Stimulated activated CD8-positive, alpha-beta memory T cell treated with anti-CD3 and anti-CD28 coated beads, Interleukin-7, amount 100 ng/mL, for 4 hours (primary cell): ENCODE results near the gene GATB.

Experiments
- DNase-seq, 2 donors: peaks; one replicate each; pipeline ENCODE4 v3.0.0-alpha.2; 2020; ENCODE audit warnings: low read depth in 2 of 2

The GATB gene

DNA sequence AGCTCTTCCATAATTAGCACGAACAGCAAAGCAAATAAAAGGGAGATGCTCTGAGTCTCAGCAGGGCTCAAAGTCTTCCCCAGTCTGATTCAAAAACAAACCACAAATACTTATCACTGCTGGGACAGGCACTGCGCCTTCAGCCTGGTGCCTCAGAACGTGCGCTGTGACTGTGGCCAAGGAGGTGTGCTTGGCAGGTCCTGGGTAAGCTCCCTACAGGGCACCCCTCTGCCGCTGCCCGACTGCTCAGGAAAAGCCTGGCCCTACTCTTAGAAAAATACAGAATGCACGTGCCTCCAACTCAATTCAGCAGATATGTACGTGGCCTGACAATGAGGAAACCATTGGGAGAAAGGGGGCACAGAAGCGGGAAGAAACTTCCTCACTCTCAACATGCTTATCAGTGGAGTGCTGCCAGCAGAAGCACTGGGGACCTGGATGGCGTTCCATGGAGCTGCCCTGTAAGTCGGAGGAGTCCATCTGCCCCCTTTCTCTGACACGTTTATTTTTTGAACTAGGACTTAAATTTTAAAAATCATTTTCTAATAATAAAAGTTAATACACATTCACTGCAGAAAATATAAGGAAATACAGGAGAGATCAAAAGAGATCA lies 86.8 kb downstream of the GATB start:
- DNase-seq: no peak

DNA sequence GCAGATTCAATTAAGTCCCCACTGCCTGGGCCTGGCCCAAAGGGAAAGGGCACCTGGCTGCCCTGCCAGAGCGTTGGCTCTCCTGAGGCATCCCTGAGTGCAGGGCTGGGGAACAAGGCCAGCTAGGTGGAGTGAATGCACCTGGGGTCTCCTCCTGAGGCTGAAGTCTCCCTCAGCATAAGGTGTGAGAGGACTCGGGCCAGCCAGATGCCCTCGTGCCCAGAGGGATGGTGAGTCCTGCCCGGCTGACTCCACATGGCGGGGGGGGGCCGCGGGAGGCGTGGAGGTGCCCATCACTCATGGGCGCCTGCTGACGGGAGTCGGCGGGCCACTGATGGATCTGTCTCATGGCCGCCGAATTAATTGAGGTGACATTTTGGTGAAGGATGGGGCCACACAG lies 87.8 kb downstream of the GATB start:
- no peak for DNase-seq

DNA sequence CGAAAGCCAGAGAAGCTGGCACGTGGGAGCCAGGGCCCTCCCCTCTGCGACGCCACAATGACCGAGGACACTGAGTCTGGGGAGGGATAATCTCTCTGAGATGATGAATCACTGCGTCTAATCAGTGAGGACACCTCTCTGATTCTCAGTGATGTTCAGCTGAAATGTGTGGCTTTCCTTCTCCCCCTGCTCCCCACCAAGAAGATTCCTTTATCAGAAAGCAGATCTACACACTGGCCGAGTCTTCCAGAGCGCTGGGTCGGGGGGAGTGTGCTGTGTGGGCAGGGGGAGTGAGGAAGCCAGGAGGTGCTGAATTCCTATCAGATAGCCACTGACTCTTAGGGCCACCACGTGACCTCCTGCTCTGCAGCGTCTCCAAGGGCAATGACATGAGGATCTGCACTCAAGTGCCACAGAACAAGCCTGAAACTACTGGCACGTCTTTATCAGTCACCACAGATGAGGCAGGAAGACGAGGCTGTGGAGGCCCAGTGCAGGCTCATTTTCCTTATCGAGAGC lies 89.2 kb downstream of the GATB start:
- DNase-seq: no peak

DNA sequence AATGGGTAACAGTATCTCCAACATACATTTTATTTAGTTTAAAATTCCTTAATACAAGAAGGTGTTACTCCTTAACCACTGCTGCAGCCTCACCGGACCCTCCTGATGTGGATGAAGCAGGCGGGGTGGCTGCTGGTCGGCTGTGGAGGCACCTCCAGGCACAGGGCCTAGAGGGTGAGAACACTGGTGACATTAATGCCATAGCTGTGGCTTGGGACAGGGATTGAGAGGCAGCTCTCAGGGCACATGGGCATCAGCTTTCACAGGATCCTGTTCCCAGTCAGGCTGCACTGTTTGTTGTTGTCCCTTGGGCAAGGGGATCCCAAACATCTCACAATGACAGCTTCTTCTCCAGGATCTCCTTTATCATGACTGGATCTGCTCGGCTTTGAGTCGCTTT lies 90.0 kb downstream of the GATB start:
- DNase-seq: no peak

DNA sequence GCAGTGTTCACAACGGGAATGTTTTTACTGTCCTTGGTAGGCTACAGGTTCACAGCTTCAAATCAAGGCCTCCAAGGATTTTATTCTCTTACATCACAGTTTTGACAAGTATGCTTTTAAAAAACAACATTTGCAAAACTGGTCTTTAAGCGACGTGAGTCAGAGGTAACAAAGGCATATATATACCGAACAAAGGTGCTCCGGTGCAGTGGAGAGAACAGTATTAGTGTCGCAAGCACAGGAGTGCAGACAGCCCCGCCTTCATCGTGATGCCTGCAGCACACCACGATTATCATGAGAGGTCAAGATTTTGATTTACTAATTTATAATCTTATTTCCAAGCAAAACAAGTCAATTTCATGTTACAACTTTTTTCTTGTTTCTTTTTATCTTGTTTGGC lies 90.8 kb downstream of the GATB start:
- no peak for DNase-seq

DNA sequence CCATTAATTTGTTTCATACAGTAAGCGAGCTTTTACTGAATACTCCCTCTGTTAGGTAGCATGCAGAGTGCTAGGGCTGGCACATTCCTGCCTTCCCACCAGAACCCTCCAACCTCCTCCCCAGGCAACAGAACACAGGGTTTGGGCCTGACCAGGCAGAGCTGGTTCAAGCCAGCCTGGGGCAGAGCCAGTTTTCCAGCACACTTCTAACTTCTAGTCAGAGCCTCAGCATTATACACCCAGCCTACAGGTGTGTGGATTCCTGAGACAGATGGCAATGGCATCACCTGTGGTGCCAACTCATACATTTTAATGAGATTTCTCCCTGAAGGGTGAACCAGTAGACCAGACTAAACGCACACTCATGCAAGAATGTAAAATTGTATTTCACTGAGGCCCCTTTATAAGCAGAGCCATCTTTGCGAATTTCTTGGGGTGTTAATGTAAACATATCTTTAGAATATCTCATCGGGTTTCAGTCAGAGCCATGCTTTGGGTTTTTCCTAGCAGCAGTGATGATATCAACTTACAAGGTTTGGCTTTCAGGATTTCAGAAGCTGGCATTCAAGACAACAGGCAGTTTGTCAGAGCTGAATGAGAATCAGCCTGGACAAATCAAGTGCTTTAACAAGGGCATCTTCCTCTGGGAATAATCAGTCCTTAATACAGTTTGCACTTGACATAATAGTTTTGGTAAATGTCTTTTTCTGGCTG lies 92.0 kb downstream of the GATB start:
- DNase-seq: no peak

DNA sequence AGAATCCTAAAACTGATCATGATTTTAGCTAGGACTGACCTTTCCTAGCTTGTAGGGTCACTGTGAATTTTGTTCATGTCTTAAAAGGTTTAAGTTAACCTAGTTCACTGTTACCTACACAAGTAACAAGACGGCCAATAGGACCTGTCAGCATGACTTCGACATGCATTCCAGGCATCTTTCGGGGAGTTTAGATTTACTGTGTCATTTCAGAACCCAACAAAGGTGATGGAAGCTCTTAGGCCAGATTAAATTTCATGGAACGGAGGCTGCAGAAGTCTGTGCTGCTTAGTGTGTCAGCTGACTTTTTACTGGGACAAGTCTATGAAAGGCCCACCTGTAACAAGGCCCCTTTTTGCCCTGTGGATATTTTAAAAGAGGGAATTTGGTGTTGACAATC lies 93.1 kb downstream of the GATB start:
- no peak for DNase-seq

DNA sequence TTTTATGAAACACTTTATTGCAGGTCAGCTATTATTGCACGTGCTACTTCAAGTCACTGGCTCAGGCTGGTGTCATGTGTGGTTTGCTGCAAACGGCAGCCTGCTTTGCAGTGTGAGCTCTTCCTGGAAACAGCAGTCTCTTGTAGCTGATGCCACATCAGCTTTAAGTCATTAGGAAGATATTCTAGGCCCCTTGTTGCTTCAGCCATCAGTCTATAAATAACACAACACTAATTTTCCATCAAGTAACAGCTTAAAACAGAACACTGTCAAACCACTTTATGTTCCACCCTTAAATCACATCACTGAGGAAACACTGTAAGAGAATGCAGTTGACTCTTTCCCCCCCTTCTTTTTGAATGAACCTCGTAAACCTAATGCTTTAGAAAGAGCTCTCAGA lies 93.8 kb downstream of the GATB start:
- DNase-seq: no peak

DNA sequence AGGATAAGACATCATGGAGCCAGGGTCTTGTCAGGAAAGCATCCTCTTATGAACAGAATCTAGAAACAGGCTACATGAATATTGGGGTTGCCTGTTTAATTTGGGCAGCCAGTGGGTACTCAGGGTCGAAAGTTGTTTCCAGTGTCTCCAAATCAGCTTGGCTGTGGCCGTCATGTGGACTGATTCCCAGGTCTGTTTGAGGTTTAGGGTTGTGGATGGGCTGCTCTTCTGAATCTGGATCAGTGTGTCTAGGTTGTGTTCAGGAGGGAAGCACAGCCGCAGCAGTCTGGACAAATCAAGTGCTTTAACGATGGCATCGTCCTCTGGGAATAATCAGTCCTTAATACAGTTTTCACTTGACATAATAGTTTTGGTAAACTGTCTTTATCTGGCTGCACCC lies 94.3 kb downstream of the GATB start:
- no peak for DNase-seq

DNA sequence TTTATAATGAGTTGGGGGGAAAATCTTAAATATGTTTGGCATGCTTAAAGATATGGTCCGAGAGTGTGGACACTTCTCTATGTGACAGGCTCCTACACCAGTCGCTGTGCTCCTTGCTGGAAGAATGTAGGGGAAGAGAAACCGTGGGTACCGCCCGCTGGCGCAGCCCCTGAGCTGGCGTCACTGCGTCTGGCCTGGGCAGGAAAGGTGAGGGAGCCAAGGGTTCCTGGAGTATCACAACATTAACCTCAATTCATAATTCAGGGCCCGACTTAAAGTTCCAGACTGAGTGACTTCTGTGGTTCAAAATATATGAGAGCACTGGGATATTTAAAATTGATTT lies 95.1 kb downstream of the GATB start:
- DNase-seq: no peak

DNA sequence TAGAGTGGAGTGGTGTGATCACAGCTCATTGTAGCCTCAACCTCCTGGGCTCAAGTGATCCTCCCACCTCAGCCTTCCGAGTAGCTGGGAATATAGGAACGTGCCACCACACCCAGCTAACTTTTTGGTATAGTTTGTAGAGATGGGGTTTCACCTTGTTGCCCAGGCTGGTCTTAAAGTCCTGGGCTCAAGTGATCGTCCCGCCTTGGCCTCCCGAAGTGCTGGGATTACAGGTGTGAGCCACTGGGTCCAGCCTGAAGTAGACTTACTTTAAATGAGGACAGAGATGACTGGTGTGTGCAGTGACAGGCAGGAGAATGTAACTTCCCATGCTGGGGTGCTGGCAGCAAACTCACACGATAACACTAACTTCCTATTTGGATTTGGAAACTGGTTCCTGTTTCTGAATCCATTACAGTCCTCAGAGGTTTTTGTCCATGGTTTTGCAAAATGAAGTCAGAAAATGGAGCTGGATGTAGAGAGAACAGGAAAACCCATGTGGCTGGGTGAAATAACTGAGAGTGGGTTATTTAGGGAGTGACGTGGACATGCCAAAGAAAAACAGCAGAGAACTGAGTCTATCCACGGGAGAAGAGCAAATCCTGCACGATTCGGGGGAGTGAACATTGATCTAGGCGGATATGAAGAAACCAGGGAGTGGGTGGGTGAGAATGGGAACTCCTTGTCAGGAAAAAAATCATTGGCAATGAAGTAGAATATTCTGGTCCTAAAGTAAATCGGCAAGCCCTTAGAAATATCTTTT lies 95.6 kb downstream of the GATB start:
- DNase-seq: no peak

DNA sequence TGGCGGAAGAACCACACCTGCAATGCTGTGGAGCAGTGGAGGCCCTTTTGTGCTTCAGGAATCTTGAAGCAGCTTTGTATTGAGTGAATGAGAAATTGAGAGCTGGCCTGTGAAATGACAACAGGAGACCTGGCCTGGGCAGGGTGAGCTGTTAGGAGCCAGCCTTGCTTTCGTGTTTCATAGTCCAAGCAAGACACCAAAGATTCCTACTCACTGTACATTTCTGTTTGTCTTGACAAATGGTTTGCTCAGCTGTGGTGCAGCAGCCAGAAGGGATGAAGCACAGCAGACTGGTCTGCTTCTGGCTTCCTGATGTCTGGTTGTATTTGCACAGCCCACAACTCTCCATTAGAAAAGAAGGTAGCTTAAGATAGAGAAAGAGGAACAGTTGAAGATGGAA lies 96.5 kb downstream of the GATB start:
- DNase-seq: no peak

DNA sequence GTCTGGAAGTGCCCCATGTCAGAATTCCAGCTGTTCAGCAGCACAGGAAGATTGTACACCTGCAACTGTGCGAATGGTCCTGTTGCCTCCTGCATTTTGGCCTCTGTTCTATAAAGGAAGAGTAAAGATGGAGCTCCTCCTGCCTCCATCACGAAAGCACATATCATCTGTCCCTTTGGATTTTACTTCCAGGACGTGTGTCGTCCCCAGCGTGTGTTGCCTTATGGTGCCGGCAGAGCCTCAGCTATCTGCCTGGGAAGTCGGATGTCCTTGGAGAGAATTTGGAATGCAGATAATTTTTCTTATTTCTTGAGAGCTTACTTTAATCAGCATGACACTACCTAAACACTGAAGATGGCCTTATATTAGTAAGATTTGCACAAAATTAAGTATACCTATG lies 97.7 kb downstream of the GATB start:
- no peak for DNase-seq

DNA sequence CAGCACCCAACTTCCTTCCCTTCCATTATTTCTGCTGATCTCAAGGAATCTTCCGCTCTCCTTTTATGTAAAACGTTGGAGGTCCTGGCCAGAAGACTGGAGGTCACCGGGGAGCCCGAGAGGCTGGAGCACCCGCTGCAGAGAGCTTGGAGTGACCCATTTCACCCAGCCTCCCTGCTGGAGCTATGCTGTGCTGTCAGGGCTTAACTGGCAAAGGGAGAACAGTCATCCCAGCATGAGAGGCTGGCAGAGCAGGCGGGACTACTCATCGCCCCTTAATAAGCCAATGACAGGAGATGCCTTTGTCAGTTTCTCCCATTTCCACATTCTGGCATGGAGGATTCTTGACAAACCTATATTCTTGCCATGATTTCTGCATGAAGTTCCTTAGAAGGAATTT lies 98.9 kb downstream of the GATB start:
- DNase-seq: no peak

DNA sequence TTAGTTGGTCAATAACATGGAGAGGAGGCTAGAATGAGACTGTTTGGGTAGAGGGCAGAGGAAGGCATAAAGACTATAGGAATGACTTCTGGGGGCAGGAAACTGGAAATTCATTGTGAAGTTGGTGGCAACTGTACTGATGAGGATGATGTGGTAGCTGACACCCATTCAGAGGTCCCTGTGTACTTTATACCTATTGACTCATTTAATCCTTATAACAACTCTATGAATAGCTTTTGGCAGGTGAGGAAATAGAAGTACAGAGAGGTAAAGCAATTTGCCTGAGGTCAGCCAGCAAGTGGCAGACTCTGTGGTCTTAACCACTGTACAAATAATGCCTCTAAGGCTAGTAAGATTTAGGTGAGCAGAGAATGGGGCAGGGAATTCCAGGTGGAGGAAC lies 100.1 kb downstream of the GATB start:
- DNase-seq: no peak

DNA sequence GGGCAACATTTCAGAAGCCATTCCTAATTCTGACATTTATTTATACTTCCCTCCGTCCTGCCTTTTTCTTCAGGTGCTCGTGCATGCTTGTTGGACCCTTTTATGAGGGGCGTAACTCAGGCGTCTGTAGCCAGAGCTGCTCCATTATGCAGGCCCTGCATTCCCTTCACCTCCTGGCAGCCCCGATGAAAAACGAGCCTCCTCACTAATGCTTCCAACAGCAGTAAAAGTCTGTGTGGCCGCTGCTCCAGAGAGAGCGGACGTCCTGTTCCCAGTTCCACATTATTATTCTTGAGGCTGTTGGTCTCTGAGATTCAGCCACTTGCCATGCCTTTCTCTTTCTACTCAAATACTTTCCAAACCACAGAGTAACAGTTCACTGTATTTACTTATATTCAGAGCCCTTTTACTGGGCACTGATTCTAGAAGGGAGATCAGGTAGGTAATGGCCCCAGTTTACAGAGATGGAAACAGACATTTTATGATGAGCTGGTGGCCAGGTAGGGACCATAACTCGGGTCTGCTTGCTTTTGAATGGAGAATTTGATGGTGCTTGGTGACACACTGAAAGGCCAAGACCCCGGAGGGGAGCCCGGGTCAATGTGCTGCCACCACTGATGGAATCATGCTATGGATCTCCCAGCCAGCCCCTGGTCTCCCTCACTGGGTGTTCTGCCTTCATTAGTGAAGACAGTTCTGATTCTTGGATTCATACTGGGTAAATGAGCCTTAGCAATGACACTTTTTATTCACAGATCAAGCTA lies 101.0 kb downstream of the GATB start:
- DNase-seq: no peak

DNA sequence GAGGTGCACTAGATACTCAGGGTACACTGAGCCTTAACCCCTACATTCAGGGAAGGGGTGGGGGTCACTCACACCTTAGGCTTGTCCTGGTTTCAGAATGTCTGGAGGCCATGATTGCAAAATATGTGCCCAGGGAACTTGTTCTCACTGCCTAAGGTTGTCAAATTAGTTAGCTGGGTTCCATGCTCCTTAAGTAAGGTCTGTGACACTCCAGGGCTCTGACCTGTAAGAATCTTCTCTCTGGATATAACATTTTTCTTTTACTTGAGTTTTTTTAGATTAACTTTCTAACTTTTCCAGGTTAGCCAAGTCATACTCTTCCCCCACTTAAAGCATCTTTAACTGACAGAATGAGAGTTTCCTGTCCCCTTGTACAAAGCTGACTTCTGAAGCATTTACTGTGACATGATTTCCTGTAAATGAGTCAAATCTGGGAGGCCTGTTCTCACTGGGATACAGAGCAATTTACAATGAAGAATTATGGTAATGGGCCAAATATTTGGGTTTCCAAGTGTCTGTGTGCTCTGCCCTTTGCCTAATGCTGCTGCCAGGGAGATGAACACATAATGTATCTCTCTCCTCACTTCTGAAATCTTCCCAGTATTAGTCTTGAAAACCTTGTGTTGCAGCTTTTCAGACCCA lies 101.7 kb downstream of the GATB start:
- no peak for DNase-seq

DNA sequence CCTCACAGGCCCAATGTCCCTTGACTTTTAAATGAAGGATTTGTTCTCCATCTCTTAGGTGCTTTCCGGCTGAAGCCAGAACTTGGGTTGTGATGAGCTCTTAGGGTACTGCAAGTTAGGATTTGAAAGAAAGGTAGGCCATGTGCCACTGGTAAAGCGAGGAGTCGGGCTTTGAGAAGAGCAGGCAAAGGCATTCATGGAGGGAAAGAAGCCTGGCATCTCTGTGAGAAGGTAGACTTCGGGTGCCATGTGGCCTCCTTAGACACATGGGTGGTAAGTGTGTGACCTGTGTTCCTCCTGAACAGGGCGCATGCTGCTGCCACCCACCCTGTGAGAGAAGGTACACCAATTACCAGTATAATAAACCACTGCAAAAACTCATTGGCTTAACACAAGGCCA lies 102.9 kb downstream of the GATB start:
- no peak for DNase-seq

DNA sequence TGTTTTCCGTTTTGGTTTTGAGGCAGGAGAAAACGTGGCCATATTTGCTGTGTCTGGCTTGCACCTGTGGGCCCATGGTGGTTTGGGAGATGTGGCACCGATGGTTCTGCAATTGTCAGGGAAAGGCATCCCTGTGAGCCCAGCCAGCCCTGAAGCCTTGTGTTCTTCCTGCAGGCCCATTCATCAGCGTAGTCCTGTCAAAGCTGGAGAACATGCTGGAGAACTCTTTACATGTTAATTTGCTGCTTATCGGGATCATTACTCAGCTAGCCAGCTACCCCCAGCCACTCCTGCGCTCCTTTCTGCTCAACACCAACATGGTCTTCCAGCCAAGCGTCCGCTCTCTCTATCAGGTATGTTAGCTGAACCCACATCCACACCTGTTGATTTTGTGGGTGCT lies 104.7 kb downstream of the GATB start:
- DNase-seq: no peak

DNA sequence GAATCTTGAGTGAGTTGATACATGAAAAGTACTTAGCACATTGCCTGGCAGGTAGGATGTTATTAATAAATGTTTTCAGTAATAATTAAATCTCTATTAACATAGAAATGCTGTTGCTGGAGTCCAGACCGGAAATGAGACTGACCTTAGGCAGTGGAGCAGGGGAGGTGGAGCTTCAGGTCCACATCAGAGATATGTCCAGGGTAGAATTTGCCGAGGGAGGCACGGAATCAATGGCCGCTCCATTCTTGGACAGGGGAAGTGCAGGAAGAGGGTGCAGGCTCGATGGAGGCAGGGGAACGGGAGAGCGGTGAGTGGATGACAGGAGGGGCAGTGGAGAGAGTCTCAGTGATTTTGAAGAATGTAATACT lies 107.3 kb downstream of the GATB start:
- DNase-seq: no peak

DNA sequence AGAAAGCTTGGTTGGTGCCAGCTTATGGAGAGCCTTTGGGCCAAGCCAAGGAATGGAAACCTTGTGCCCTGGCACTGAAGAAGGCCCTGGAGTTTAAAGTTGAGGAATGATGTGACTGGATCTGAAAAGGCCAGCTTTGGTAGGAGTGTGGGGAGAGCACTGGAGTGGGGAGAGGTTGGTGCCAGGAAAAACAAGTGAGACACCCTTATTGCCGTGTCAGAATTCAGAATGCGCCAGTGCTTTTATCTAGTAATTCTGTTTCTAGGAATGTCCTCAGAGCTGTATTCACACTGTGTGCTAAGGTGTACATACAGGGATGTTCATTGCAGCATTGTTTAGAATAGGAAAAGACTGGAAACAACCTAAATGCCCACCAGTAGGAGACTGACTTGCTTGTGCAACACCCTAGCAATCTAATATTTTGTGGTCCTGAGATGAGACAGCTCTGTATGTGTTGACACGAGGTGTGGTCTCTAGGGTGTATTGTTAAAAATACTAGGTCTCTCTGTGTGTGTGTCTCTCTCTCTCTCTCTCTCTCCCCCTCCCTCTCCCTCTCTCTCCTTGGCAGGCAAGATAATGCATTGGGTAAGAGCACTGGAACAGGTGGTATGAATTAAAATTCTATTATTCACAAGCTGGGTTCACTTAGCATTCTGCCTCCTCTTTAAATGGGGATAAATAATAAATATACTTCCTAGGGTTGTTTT lies 107.8 kb downstream of the GATB start:
- DNase-seq: no peak
